Stimulated activated CD8-positive, alpha-beta memory T cell treated with anti-CD3 and anti-CD28 coated beads, Interleukin-2, amount 100 ng/mL, for 48 hours (primary cell): ENCODE data around the gene JAK1.
"Not testable (repeated sequence)": the region's sequence is repeated elsewhere in the genome, so short reads cannot be mapped to it uniquely, and the experiment has no call there.

ENCODE experiments used
- DNase-seq, 2 donors: peaks; one replicate each; pipeline ENCODE4 v3.0.0-alpha.2; 2020; ENCODE audit warnings: low read depth in 2 of 2

Gene JAK1

GRCh38 chr1:64950284-64950809 is 16.0 kb downstream of the JAK1 start:
- no peak for DNase-seq

- no peak for DNase-seq
Observed at GRCh38 chr1:64948905-64949833, 17.2 kb downstream of the JAK1 start.

- no peak for DNase-seq
Observed at GRCh38 chr1:64948216-64948615, 18.1 kb downstream of the JAK1 start.

GRCh38 chr1:64946916-64947315 is 19.4 kb downstream of the JAK1 start:
- no peak for DNase-seq

GRCh38 chr1:64944913-64945312 is 21.4 kb downstream of the JAK1 start:
- DNase-seq: no peak

GRCh38 chr1:64942675-64943074 is 23.7 kb downstream of the JAK1 start:
- DNase-seq: no peak

- DNase-seq: no peak
Observed at GRCh38 chr1:64942118-64942517, 24.2 kb downstream of the JAK1 start.

GRCh38 chr1:64941461-64942117 is 24.8 kb downstream of the JAK1 start:
- no peak for DNase-seq

- no peak for DNase-seq
Observed at GRCh38 chr1:64940025-64940424, 26.3 kb downstream of the JAK1 start.

GRCh38 chr1:64938991-64939390 is 27.4 kb downstream of the JAK1 start:
- no peak for DNase-seq

GRCh38 chr1:64936956-64937355 is 29.4 kb downstream of the JAK1 start:
- no peak for DNase-seq

GRCh38 chr1:64935551-64936155 is 30.7 kb downstream of the JAK1 start:
- no peak for DNase-seq

- no peak for DNase-seq
Observed at GRCh38 chr1:64934878-64935275, 31.5 kb downstream of the JAK1 start.

- DNase-seq: no peak
Observed at GRCh38 chr1:64934115-64934877, 32.1 kb downstream of the JAK1 start.

- DNase-seq: no peak
Observed at GRCh38 chr1:64933296-64934070, 32.9 kb downstream of the JAK1 start.

GRCh38 chr1:64932962-64933295 is 33.4 kb downstream of the JAK1 start:
- no peak for DNase-seq

GRCh38 chr1:64930640-64931039 is 35.7 kb downstream of the JAK1 start:
- DNase-seq: not testable (repeated sequence)

GRCh38 chr1:64929221-64929620 is 37.1 kb downstream of the JAK1 start:
- DNase-seq: no peak

- no peak for DNase-seq
Observed at GRCh38 chr1:64928325-64928724, 38.0 kb downstream of the JAK1 start.

GRCh38 chr1:64925594-64925993 is 40.8 kb downstream of the JAK1 start:
- no peak for DNase-seq

- DNase-seq: peak in 1 of 2 donors; percentile 22
Observed at GRCh38 chr1:64923294-64923718, 43.0 kb downstream of the JAK1 start.
